ENCODE measurements around the gene VKORC1L1.
"Not testable (repeated sequence)": the region's sequence is repeated elsewhere in the genome, so short reads cannot be mapped to it uniquely, and the experiment has no call there.

Gene VKORC1L1

DNA sequence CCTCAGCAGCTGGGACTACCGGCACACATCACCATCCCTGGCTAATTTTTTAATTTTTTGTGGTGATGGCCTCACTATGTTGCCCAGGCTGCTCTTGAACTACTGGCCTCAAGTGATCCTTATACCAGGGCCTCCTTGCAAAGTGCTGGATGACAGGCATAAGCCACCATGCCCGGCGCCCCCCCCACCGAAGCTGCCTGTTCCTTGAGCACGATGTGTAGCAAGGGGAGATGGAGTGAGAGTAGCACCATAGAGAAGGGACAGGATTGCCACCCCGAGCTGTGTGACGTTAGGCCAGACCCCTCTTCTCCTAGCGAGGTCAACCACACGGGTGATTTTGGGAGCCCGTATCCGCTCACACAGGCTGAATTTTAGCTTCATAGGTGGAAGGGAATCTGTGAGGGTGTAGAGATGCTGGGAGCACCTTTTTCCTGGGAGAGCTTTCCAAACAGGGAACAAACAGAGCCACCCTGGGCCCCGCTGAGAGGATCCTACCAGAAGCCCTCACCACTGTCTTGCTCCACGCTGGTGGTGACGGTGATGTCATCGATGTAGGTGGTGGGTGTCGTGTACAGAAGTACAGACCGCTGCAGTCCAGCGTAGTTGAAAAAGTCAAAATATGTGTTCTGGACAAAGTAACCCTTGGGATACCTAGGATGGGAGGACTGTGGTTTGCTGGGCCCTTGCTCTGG lies 106.2 kb downstream of the VKORC1L1 start:
- no peak for DNase-seq (ENCODE audit: low read depth)

DNA sequence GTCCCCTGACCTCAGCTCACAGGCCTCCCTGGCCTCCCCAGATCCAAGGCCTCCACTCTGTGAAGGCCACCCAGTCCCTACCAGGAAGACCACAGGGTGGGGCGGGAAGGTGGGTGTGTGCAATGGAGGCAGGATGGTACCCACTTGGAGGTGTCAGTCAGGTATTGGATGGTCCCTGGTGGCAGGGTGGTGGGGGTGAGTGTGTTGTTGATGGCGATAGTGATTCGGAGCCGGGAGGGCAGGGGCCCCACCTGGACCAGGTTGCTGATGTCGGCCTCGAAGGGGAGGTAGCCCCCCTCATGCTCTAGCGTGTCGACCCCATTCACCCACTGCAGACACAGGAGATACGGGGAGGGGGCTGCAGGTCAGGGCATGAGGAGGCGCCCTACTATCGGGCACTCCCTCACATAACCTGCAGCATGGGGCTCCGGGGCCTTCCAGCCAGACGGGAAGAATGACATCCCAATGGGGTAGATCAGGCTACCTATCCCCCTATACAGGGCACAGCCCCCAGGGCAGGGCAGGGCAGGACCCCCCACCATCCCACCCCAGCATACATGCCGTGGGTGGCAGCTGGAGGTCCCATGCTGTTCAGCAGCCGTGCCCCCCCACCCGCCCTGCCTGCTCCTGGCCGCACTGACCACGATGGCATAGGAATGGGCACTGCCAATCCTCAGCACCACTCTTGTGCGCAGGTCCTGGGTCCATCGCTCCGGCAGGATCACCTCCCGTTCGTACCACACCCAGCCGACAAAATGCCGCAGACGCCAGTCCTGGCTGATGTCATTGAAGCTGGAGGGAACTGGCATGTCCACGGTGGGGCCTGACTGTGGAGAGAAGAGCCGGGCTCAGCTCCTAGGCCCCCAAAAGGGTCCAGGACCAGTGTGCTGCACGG lies 107.0 kb downstream of the VKORC1L1 start:
- no peak for DNase-seq (ENCODE audit: low read depth)

DNA sequence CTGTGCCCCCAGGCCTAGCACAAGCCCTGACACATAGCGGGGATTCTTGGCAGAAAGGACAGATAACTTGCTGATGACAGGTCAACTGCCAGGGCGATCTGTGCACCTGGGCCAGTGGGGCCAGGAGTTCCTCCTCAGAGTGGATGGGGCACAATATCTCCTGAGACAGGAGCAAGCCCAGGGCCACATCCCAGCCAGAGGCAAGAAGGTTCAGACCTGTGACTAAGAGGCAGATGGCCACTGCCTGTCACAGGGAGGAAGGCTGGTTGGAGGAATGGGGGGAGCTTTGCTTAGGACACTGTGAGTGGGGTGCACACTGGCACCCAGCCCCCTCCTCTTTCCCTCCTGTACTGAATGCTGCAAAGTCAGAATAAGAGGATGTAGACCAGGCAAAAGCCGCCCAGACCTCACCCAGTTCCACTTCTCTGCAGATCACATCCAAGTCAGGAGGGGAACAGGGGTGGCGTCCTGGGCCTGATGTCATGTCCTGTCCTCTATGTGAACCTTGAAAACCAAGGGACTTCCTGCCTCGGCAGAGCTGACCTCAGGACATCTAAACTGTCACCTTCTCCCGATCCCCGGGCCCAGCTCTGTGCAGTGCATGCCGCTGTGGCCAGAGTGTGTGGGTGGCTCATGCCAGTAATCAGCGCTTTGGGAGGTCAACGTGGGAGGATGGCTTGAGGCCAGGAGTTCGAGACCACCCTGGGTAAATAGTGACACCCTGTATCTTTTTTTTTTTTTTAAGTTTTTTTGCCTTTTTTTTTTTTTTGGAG lies 107.8 kb downstream of the VKORC1L1 start:
- no peak for DNase-seq (ENCODE audit: low read depth)

DNA sequence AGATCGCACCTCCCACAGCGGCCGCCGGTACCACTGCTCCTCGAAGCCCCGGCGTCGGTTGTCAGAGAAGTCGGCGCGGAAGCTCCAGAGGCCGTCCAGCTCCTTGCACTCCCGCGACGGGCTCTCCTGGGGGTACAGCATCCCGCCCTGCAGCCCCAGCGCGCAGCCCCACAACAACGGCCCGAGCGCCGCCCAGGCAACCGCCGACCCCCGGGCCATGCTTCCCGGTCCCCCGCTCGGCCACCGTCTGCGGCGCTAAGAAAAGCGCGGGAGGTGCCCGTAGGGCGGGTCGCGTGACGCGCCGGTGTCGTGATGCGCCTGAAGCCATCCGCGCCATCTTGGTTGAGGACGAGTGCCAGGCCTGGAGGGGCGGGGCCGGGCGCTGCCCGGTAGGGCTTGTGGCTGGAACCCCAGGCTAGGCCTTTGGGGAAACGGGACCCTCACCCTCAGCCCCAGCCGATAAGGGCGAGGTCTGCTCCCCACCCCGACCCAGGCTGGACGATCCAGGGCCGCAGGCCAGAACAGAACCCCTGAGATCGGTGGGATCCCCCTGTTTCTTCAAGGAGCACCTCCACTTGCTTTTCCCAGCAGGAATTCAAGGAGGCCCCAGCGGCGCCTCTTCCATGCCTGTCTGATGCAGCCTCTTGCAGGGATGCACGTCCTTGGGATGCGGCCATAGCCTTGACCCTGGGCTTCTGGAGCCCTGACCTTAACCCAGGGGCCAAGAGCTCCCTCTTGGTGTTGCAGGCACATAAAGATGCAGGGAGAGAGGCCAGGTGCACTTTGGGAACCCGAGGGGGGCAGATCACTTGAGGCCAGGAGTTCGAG lies 109.3 kb downstream of the VKORC1L1 start, which contains the start of gene GUSB:
TSS of gene GUSB (minus strand) at position 249 of the 828 bp plus-strand sequence. CDS start at position 219, 30 bp downstream.
- peak; percentile 85 for DNase-seq (ENCODE audit: low read depth)

DNA sequence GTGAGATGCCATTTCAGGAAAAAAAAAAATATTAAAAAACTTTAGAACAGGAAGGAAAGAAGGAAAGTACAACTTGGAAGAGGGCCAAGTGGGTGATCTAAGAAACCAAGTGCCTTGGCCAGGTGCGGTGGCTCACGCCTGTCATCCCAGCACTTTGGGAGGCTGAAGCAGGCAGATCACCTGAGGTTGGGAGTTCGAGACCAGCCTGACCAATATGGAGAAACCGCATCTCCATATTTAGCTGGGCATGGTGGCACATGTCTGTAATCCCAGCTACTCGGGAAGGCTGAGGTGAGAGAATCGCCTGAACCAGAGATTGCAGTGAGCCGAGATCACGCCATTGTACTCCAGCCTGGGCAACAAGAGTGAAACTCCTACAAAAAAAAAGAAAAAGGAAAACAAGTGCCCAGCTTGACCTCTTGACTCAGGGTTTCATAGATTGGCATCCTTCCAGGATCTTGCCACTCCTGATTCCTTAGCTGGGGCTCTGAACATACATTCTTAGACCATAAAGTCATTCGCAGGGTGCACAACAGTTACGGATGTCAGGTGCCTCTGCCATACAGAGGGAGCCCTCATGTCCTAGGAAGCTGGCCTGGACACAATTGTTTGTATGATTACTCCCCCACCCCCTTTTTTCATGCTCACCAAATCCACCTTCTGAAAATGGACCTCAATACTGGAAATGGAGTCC lies 111.2 kb downstream of the VKORC1L1 start:
- DNase-seq (ENCODE audit: low read depth), result no peak

DNA sequence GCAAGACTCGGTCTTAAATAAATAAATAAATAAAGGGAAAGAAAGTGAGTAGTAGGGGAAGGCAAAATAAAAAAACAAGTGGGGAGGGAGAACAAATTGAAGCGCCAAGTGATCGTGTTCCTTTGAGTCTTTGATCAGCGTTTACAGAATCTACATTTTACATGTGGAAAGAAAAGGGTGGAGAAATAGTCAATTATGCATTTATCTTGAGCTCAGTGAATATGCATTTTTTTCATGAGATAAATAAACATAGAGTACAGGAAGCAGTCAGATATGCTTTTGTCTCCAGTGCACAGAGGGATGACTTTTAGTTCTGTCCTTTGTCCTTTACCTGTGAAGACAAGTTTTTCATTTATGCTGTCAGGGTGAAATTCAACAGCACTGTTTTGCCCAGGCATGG lies 115.2 kb downstream of the VKORC1L1 start:
- no peak for DNase-seq (ENCODE audit: low read depth)

DNA sequence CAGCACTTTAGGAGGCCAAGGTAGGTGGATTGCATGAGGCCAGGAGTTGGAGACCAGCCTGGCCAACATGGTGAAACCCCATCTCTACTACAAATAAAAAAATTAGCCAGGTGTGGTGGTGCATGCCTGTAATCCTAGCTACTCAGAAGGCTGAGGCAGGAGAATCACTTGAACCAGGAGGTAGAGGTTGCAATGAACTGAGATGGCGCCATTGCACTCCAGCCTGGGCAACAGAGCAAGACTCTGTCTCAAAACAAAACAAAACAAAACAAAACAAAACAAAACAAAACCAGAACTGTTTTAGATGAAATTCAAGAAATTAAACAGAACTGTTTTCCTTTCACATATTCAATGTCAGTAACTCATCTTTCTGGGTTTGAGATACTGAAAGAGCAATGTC lies 115.6 kb downstream of the VKORC1L1 start:
- not testable (repeated sequence) for DNase-seq (ENCODE audit: low read depth)

DNA sequence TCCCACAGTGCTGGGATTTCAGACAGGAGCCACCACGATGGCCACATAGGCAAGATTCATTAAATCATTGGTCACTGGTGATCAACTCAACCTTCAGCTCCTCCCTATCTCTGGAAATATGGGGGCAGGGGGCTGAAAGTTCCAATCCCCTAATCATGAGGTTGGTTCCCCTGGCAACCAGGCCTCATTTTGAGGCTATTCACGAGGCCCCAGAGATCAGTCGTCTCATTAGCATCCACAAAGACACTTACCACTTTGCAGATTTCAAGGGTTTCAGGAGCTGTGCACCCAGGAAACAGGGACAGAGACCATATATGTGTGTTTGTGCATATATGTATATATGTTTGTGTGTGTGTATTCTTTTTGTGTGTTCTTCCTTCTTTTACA lies 116.8 kb downstream of the VKORC1L1 start:
- DNase-seq (ENCODE audit: low read depth), result no peak

DNA sequence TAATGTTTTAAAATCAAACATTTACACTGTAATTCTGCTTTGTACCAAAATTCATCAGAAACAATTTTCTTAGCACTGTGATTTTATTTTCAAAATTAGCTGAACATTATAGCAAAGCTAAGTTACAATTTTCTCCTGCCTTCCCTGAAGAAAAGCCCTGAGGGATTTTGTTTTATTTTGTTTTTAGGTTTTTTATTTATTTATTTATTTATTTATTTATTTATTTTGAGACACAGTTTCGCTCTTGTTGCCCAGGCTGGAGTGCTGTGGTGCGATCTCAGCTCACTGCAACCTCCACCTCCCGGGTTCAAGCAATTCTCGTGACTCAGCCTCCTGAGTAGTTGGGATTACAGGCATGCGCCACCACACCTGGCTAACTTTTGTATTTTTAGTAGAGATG lies 119.0 kb downstream of the VKORC1L1 start:
- DNase-seq (ENCODE audit: low read depth), result not testable (repeated sequence)

DNA sequence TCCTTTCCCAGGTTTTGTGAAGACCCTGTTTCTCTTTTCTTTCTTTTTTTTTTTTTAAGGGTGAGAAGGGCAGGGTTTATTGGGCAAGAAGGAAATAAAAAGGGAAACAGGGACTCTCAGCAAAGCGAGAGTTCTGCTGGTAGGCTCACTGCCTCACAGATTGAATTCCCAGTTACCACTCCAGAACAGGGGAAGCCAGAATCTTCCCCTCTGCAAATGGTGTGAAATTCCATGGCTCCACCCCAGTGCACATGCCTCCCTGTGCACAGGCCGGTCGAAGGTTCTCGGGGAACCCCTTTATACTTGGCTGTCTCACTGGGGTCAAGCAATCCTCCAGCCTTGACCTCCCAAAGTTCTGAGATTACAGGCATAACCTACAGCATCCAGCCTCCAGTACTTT lies 119.7 kb downstream of the VKORC1L1 start:
- no peak for DNase-seq (ENCODE audit: low read depth)

DNA sequence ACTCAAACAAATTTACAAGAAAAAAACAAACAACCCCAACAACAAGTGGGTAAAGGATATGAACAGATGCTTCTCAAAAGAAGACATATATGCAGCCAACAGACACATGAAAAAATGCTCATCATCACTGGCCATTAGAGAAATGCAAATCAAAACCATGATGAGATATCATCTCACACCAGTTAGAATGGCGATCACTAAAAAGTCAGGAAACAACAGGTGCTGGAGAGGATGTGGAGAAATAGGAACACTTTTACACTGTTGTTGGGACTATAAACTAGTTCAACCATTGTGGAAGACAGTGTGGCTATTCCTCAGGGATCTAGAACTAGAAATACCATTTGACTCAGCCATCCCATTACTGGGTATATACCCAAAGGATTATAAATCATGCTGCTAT lies 122.1 kb downstream of the VKORC1L1 start:
- not testable (repeated sequence) for DNase-seq (ENCODE audit: low read depth)

DNA sequence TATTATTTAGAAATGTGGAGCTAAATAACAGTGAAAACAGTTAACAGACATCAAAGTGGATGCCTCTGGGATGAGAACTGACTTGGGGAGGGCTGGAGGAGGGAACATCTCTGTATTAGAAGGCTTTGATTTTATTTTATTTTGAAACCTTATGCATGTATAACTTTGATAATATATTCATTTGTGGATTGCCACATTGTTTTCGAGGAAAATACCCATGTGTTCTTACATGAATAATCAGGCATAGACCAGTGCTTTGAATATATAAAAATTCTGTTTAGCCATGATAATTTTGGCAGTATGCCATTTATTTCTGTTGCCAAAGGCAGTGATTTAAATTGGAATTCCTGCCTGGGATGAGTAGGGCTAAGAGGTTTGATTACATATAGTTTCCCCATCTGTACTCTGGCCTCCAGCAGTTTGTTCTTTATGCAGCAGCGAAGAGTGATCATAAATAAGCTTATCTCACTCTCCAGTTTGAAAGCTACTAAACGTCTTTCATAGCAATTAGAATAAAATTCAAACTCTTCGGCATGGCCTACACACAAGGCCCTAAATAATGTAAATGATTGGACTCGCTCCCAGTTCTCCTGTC lies 128.0 kb downstream of the VKORC1L1 start:
- DNase-seq (ENCODE audit: low read depth), result not testable (repeated sequence)

DNA sequence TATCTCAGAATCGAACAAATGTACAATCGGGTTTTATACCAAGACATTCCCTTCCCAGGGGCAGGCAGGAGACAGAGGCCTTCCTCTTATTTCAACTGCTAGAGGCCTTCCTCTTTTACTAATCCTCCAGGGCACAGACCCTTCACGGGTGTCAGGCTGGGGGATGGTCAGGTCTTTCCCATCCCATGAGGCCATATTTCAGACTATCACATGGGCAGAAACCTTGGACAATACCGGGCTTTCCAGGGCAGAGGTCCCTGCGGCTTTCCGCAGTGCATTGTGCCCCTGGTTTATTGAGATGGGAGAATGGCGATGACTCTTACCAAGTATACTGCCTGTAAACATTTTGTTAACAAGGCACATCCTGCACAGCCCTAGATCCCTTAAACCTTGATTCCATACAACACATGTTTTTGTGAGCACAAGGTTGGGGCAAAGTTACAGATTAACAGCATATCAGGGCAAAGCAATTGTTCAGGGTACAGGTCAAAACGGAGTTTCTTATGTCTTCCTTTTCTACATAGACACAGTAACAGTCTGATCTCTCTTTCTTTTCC lies 132.3 kb downstream of the VKORC1L1 start:
- not testable (repeated sequence) for DNase-seq (ENCODE audit: low read depth)

DNA sequence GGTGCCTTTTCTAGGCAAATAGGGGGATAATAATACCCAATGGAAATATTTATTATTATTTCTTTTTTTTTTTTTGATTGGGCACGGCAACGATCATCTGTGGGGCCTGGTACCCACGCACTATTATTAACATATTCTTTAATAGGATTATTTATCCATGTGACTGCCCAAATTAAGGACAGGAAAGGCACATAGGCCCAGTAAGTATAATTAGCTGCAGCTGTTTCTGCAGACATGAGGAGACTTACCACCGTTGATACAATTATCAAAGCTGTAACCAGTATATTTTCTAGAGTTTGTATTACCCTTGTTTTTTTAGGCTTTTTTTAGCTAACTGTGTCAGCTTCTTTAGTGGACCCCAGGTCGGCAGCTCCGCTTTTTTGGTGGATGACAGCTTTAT lies 134.4 kb downstream of the VKORC1L1 start:
- no peak for DNase-seq (ENCODE audit: low read depth)
